Measurements from ENCODE around the gene SUCO.

DNA sequence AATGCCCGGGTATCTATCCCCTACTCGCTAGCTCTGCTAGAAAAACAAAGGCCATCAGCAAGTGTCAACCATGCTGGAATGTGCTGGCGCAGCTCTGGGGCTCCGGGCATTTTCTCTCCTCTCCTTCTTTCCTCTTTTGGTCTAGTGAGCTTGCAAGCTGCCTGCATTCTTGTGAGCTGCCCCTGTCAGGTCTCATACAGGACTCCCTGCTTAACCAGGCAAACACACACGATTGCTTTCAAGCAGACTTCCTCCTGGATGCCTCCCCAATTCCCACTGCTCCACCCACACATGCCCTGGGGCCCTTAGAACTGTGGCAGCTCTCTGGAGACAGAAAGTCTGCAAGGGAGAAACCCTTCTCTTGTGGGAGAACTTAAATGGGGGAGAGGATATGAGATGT is 35.7 kb upstream of the SUCO start:
- TF ChIP-seq CTCF (IDR thresholded peaks at IDR 0.05) = no peak
- TF ChIP-seq POLR2A (IDR thresholded peaks at IDR 0.05) = no peak

Data from lower leg skin (tissue), 3 donors.